Stimulated activated CD4-positive, alpha-beta T cell treated with anti-CD3 and anti-CD28 coated beads, Interleukin-12 subunit alpha, Interleukin-12 subunit beta, amount 100 ng/mL, for 24 hours (primary cell): ENCODE measurements around the gene CMTM8.

Source experiments
- DNase-seq, 2 experiments: peaks; one replicate each; pipeline ENCODE4 v3.0.0-alpha.2; 2020; ENCODE audit warnings: low read depth in 2 of 2

CMTM8 gene

GRCh38 chr3:32276279-32276841 lies 37.9 kb downstream of the CMTM8 start:
- no peak for DNase-seq

GRCh38 chr3:32278714-32279113 lies 40.2 kb downstream of the CMTM8 start:
- no peak for DNase-seq

- DNase-seq, result no peak
Measured at GRCh38 chr3:32280262-32280910, 41.9 kb downstream of the CMTM8 start.

GRCh38 chr3:32281570-32282106 lies 43.2 kb downstream of the CMTM8 start:
- DNase-seq, result no peak

- DNase-seq, result no peak
Measured at GRCh38 chr3:32282578-32283154, 44.2 kb downstream of the CMTM8 start.

GRCh38 chr3:32283304-32283703 lies 44.8 kb downstream of the CMTM8 start:
- DNase-seq, result no peak

GRCh38 chr3:32284443-32285212 lies 46.1 kb downstream of the CMTM8 start:
- DNase-seq, result no peak

GRCh38 chr3:32285891-32286290 lies 47.4 kb downstream of the CMTM8 start:
- DNase-seq, result no peak

- DNase-seq, result no peak
Measured at GRCh38 chr3:32288819-32289218, 50.3 kb downstream of the CMTM8 start.

GRCh38 chr3:32290619-32291018 lies 52.1 kb downstream of the CMTM8 start:
- DNase-seq, result no peak

GRCh38 chr3:32292085-32292796 lies 53.8 kb downstream of the CMTM8 start:
- DNase-seq, result no peak

- no peak for DNase-seq
Measured at GRCh38 chr3:32293903-32294302, 55.4 kb downstream of the CMTM8 start.

GRCh38 chr3:32296251-32297204 lies 58.0 kb downstream of the CMTM8 start:
- peak; percentile 28 to 43 for DNase-seq

- no peak for DNase-seq
Measured at GRCh38 chr3:32297366-32297765, 58.9 kb downstream of the CMTM8 start.

GRCh38 chr3:32301426-32301825 lies 62.9 kb downstream of the CMTM8 start:
- DNase-seq, result no peak

GRCh38 chr3:32302601-32303398 lies 64.3 kb downstream of the CMTM8 start:
- no peak for DNase-seq

GRCh38 chr3:32303399-32303747 lies 64.9 kb downstream of the CMTM8 start:
- DNase-seq, result no peak

GRCh38 chr3:32303977-32304881 lies 65.7 kb downstream of the CMTM8 start:
- DNase-seq, result no peak

- DNase-seq, result no peak
Measured at GRCh38 chr3:32305361-32305876, 66.9 kb downstream of the CMTM8 start.
